Gastrocnemius medialis (tissue), 4 donors: ENCODE data around the gene CNST.

Experiments
- CTCF ChIP-seq, 5 experiments: fragments of 450-650 bp in 3 of 5; fragments of 200-600 bp in 2 of 5; sonication (generic) in 2 of 5; IDR thresholded peaks in 4 of 5; conservative IDR thresholded peaks in 1 of 5; 1 replicate in 4 of 5; 2 replicates in 1 of 5; pipeline ENCODE4 v1.5.1; 2016 to 2019; ENCODE audit warnings: antibody characterized with exemption in 5 of 5, mild to moderate bottlenecking in 3 of 5, moderate library complexity in 3 of 5
- POLR2A ChIP-seq, 2 donors: fragments of 450-650 bp; IDR thresholded peaks; one replicate each; pipeline ENCODE4 v1.6.1; 2017; ENCODE audit warnings: antibody characterized with exemption in 2 of 2, mild to moderate bottlenecking in 2 of 2, moderate library complexity in 2 of 2

GRCh38 chr1:246564839-246565750 is 1.2 kb upstream of the CNST start:
- no peak for TF ChIP-seq POLR2A (IDR thresholded peaks at IDR 0.05)
- no peak for TF ChIP-seq CTCF (IDR thresholded peaks at IDR 0.05 in 4 of 5, conservative IDR thresholded peaks at IDR 0.05 in 1 of 5)
